ENCODE measurements around the gene CLDN20.

Gene CLDN20

DNA sequence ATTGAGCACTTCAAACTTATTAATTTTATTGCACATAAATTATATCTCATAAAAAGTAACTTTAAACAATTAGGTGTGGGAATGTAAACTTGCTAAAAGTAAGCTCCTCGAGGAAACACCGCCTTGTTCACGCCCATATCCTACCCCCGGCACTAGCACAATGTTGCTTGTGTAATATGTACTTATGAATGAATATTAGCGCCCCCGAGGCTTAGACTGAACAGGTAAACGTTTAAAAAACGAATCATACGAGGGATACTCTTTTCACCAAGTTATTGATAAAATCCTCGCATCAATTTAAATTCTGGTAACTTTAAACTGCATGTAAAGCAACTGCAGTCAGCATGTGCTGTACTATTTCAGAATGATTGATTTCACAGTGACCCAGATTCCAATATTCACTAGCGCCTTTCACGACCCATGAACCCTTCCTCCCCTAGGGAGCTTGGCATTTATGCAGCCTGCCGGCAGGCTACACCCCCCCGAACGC is 49.8 kb downstream of the CLDN20 start:
- peaks cover 3% of the 10 kb centered on the region; the same call in 1 of the 2 replicates for H3K4me1 ChIP-seq (ENCODE audit: low read length)
- no peaks in the 10 kb centered on the region for H4K20me1 ChIP-seq (ENCODE audit: insufficient read depth, low read length)
- H3K4me2 ChIP-seq (ENCODE audit: low read length) = peak overlapping the region; percentile 83
- H3K4me3 ChIP-seq (ENCODE audit: low read length) = peak overlapping the region; percentile 97
- H3K27me3 ChIP-seq (ENCODE audit: low read depth, low read length) = no peaks in the 10 kb centered on the region
- no peaks in the 10 kb centered on the region for H3K9me3 ChIP-seq (ENCODE audit: insufficient read depth, low read length)
- peak overlapping the region; percentile 91 for H3K9ac ChIP-seq (ENCODE audit: low read length)
- TF ChIP-seq, protein P1, sequence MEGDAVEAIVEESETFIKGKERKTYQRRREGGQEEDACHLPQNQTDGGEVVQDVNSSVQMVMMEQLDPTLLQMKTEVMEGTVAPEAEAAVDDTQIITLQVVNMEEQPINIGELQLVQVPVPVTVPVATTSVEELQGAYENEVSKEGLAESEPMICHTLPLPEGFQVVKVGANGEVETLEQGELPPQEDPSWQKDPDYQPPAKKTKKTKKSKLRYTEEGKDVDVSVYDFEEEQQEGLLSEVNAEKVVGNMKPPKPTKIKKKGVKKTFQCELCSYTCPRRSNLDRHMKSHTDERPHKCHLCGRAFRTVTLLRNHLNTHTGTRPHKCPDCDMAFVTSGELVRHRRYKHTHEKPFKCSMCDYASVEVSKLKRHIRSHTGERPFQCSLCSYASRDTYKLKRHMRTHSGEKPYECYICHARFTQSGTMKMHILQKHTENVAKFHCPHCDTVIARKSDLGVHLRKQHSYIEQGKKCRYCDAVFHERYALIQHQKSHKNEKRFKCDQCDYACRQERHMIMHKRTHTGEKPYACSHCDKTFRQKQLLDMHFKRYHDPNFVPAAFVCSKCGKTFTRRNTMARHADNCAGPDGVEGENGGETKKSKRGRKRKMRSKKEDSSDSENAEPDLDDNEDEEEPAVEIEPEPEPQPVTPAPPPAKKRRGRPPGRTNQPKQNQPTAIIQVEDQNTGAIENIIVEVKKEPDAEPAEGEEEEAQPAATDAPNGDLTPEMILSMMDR (IDR thresholded peaks at IDR 0.05; ENCODE audit: low read depth, low read length) = no peak
- no peak for TF ChIP-seq EZH2phosphoT487 (IDR thresholded peaks at IDR 0.05; ENCODE audit: low read depth)
- H3K36me3 ChIP-seq (replicated peaks; ENCODE audit: low read depth, low read length) = peaks cover 14% of the 10 kb centered on the region
- H2AFZ ChIP-seq (ENCODE audit: low read depth, low read length) = peak overlapping the region; percentile 78
- H3K79me2 ChIP-seq (ENCODE audit: low read length) = peaks cover 12% of the 10 kb centered on the region
- peak overlapping the region; percentile 59 for H3K27ac ChIP-seq (ENCODE audit: low read length)

DNA sequence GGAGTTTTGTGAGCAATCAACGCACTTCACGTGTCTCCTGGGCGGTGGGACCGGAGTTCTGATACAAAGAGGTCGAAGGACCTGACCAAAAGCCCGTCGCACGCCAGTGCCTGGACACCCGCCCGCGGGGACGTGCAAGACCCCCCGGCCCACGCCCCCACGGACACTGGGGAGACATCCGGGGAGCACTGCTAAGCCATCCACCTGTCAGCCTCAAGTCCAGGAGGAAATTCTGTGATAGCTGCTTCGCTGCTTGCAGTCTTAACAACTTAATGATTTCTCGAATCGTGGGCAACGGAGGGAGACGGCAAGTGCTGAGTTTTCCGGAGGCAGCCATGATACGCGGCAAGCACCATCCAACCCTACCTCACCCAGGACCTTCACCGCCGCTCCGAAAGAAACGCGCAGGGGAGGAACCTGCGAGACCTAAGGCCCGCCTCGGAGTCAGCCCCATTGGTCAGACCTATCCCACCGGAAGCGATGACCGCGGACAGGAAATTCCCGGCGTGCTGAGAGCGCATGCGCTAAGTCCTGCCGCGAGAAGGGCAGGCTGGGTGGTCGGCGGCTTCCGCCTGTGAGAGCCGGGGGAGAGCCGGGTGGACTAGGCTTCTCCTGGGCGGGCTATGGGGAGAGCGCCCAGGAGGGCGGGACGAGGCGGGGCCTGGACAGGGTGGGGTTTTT is 50.4 kb downstream of the CLDN20 start, which contains the start of gene TFB1M:
TFB1M (minus strand) TSS at position 393 of the 681 bp plus-strand sequence; CDS start at position 337, 56 bp downstream.
- peaks cover 12% of the 10 kb centered on the region for H3K36me3 ChIP-seq (replicated peaks; ENCODE audit: low read depth, low read length)
- no peaks in the 10 kb centered on the region for H4K20me1 ChIP-seq (ENCODE audit: insufficient read depth, low read length)
- H3K4me3 ChIP-seq (ENCODE audit: low read length) = peak within 1 kb of the TSS; percentile 97
- peak within 1 kb of the TSS; percentile 93 for H2AFZ ChIP-seq (ENCODE audit: low read depth, low read length)
- peaks cover 12% of the 10 kb centered on the region for H3K79me2 ChIP-seq (ENCODE audit: low read length)
- H3K4me2 ChIP-seq (ENCODE audit: low read length) = peak within 1 kb of the TSS; percentile 83
- H3K27ac ChIP-seq (ENCODE audit: low read length) = peak within 1 kb of the TSS; percentile 99
- H3K9ac ChIP-seq (ENCODE audit: low read length) = peak within 1 kb of the TSS; percentile 95
- TF ChIP-seq, protein P1 (IDR thresholded peaks at IDR 0.05; ENCODE audit: low read depth, low read length) = no peak
- TF ChIP-seq EZH2phosphoT487 (IDR thresholded peaks at IDR 0.05; ENCODE audit: low read depth) = no peak
- no peaks in the 10 kb centered on the region for H3K9me3 ChIP-seq (ENCODE audit: insufficient read depth, low read length)
- peaks cover 3% of the 10 kb centered on the region; the same call in 1 of the 2 replicates for H3K4me1 ChIP-seq (ENCODE audit: low read length)
- H3K27me3 ChIP-seq (ENCODE audit: low read depth, low read length) = no peaks in the 10 kb centered on the region

DNA sequence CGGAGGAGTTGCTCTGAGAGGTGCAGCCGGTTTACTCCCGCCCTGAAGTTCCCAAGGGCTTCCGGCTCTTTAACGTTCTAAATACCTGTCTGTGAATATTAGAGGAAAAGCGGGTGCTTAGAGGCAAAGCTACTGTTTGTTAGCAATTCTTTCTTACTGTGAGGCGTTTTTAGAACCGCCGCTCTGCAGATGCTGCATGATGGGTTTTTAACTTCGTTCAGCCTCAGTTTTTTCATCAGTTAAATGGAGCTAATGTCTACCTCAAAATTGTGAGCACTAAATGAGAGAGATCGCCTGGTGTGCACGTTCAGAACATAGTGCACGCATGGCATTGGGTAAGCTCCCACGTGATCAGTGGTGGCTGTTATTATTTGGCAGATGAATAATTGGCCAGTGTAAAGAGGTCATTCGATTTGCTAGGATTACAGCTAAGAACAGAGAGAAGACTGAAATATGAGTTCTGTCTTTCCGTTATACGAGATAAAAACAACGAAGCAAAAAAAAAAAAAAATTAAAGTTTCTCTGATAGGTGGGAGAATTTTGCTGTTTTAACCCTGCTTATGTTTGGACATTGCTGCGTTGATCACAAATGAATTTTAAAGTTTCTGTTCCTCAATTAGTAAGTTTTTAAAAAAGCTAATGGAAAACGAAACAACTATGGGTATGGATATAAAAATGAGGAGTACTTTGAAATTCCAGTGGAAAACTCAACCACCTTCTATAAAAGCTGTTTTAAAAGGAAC is 51.1 kb downstream of the CLDN20 start:
- Histone ChIP-seq H3K27ac (ENCODE audit: low read length) (peak overlapping the region; percentile 99), H3K4me1 (ENCODE audit: low read length) (peaks cover 7% of the 10 kb centered on the region; the same call in 1 of the 2 replicates), H2AFZ (ENCODE audit: low read depth, low read length) (peak overlapping the region; percentile 93), H3K9ac (ENCODE audit: low read length) (peak overlapping the region; percentile 95), H3K9me3 (ENCODE audit: insufficient read depth, low read length) (no peaks in the 10 kb centered on the region), H3K27me3 (ENCODE audit: low read depth, low read length) (no peaks in the 10 kb centered on the region), H3K79me2 (ENCODE audit: low read length) (peaks cover 12% of the 10 kb centered on the region), H3K4me3 (ENCODE audit: low read length) (peak overlapping the region; percentile 97), H3K4me2 (ENCODE audit: low read length) (peak overlapping the region; percentile 65), H4K20me1 (ENCODE audit: insufficient read depth, low read length) (no peaks in the 10 kb centered on the region), H3K36me3 (replicated peaks; ENCODE audit: low read depth, low read length) (peaks cover 10% of the 10 kb centered on the region)
- TF ChIP-seq, protein P1 (IDR thresholded peaks at IDR 0.05; ENCODE audit: low read depth, low read length) = no peak
- TF ChIP-seq EZH2phosphoT487 (IDR thresholded peaks at IDR 0.05; ENCODE audit: low read depth) = no peak

GRCh38 chr6:155315516-155315871 is 51.7 kb downstream of the CLDN20 start:
- Histone ChIP-seq H3K4me3 (ENCODE audit: low read length) (peak overlapping the region; percentile 97), H3K27ac (ENCODE audit: low read length) (peak overlapping the region; percentile 99), H3K36me3 (replicated peaks; ENCODE audit: low read depth, low read length) (peaks cover 10% of the 10 kb centered on the region), H2AFZ (ENCODE audit: low read depth, low read length) (peak overlapping the region; percentile 73), H3K9me3 (ENCODE audit: insufficient read depth, low read length) (no peaks in the 10 kb centered on the region), H4K20me1 (ENCODE audit: insufficient read depth, low read length) (no peaks in the 10 kb centered on the region), H3K4me2 (ENCODE audit: low read length) (peak overlapping the region; percentile 65), H3K4me1 (ENCODE audit: low read length) (peaks cover 10% of the 10 kb centered on the region; the same call in 1 of the 2 replicates), H3K27me3 (ENCODE audit: low read depth, low read length) (no peaks in the 10 kb centered on the region), H3K79me2 (ENCODE audit: low read length) (peaks cover 12% of the 10 kb centered on the region), H3K9ac (ENCODE audit: low read length) (peak overlapping the region; percentile 95)
- TF ChIP-seq, protein P1 (IDR thresholded peaks at IDR 0.05; ENCODE audit: low read depth, low read length) = no peak
- TF ChIP-seq EZH2phosphoT487 (IDR thresholded peaks at IDR 0.05; ENCODE audit: low read depth) = no peak

Data from OCI-LY3 (cell line).